Activated T-cell treated with anti-CD3 and anti-CD28 coated beads, Interleukin-2, amount 50 U/mL, for 72 hours (primary cell): Measurements from ENCODE around the gene CLECL1. TPM values are rescaled to one million over a fixed set of nuclear protein-coding genes. Genes with fewer than 3 reads are reported as not detected.
A peak's percentile ranks its signal among the peaks of the same experiment; 100 is the strongest.
"Not testable (repeated sequence)": the region's sequence is repeated elsewhere in the genome, so short reads cannot be mapped to it uniquely, and the experiment has no call there.

Source experiments
- ATAC-seq, 2 donors: fragments of 150-1000 bp; cut with Tn5 transposase; replicated peaks in 1 of 2; 2 replicates each; pipeline ENCODE4 v1.10.0; 2021; ENCODE audit warnings: moderate library complexity in 2 of 2, mild to moderate bottlenecking in 1 of 2
- DNase-seq, 2 donors: peaks; one replicate each; pipeline ENCODE4 v3.0.0; 2021 to 2022; ENCODE audit warnings: mixed read lengths in 1 of 2
- H3K27ac Mint-ChIP-seq: one replicate; pipeline ENCODE4 v1.8.0; 2022; ENCODE audit warnings: mild to moderate bottlenecking, moderate library complexity, mixed read lengths
- H3K27me3 Mint-ChIP-seq: one replicate; pipeline ENCODE4 v1.8.0; 2022; ENCODE audit warnings: low read depth, mixed read lengths
- H3K36me3 Mint-ChIP-seq, 2 donors: one replicate each; pipeline ENCODE4 v1.8.0; 2022; ENCODE audit warnings: mixed read lengths in 2 of 2, mild to moderate bottlenecking in 1 of 2; ENCODE audit not compliant: insufficient read depth in 2 of 2
- H3K4me1 Mint-ChIP-seq: one replicate; pipeline ENCODE4 v1.8.0; 2022; ENCODE audit warnings: low read depth, mixed read lengths
- H3K4me3 Mint-ChIP-seq, 2 donors: one replicate each; pipeline ENCODE4 v1.8.0; 2022; ENCODE audit warnings: mild to moderate bottlenecking in 2 of 2, mixed read lengths in 2 of 2, moderate library complexity in 2 of 2
- H3K9me3 Mint-ChIP-seq, 2 donors: one replicate each; pipeline ENCODE4 v1.8.0; 2022; ENCODE audit warnings: mixed read lengths in 2 of 2
- total RNA-seq, 2 donors: library from RNA; stranded (reverse); gene quantifications; one replicate each; pipeline ENCODE4 v1.2.3, GENCODE V29; 2022

CLECL1 gene
- total RNA-seq, 2 donors from 2014 or later = 11.5 to 13.8 TPM

DNA sequence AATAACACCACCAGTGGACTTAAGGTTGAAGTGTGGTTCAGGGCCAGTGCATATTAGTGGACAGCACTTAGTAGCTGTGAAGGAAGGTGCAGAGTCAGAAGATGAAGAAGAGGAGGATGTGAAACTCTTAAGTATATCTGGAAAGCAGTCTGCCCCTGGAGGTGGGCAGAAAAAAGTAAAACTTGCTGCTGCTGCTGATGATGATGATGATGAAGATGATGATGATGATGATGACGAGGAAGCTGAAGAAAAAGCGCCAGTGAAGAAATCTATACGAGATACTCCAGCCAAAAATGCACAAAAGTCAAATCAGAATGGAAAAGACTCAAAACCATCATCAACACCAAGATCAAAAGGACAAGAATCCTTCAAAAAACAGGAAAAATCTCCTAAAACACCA, 37.2 kb downstream of the CLECL1 start:
- DNase-seq, H3K27me3 Mint-ChIP-seq, ATAC-seq, H3K4me3 Mint-ChIP-seq: not testable (repeated sequence)
- Mint-ChIP-seq H3K9me3 (peaks cover 6 to 13% of the 10 kb centered on the region in 2 donors), H3K4me1 (peaks cover 66% of the 10 kb centered on the region), H3K27ac (peak overlapping the region; percentile 74), H3K36me3 (peaks cover 39 to 64% of the 10 kb centered on the region in 2 donors)

DNA sequence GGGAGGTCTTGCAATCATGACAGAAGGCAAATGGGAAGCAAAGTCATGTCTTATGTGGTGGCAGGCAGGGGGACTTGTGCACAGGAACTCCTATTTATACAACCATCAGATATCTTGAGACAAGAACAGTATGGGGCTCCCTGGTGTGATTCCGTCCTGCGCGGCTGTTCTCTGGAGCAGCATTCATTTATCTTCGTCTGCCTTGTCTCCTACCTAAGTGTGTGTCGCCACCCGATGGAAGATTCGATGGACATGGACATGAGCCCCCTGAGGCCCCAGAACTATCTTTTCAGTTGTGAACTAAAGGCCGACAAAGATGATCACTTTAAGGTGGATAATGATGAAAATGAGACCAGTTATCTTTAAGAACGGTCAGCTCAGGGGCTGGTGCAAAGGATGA, 37.7 kb downstream of the CLECL1 start:
- DNase-seq, H3K27me3 Mint-ChIP-seq, ATAC-seq, H3K4me3 Mint-ChIP-seq: not testable (repeated sequence)
- Mint-ChIP-seq H3K4me1 (peaks cover 61% of the 10 kb centered on the region), H3K9me3 (peaks cover 6 to 13% of the 10 kb centered on the region in 2 donors), H3K27ac (peak overlapping the region; percentile 74), H3K36me3 (peaks cover 39 to 68% of the 10 kb centered on the region in 2 donors)

DNA sequence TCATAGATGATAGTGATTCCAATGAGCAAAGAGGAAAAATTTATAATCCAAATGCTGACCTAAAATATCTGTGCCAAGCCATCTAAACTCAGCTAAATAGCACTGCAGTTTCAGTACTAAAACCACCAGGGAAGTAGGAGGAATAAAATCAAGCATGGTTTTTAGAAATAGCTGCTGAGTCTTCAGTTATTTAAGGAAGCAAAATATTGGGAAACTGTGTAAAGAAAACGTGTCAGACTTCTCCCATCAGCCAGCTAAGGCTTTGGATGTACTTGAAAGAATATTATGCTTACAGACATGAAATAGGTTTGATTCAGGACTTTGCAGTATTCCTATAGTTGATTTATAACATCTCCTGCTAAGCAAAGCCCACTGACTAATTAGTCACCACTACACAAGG, 38.7 kb downstream of the CLECL1 start:
- peaks cover 46 to 77% of the 10 kb centered on the region in 2 donors for H3K36me3 Mint-ChIP-seq
- DNase-seq (no peak), ATAC-seq (no peak)
- H3K27ac Mint-ChIP-seq = peak overlapping the region; percentile 74
- H3K27me3 Mint-ChIP-seq = no peaks in the 10 kb centered on the region
- H3K4me1 Mint-ChIP-seq = peaks cover 55% of the 10 kb centered on the region
- peaks cover 6 to 14% of the 10 kb centered on the region in 2 donors for H3K9me3 Mint-ChIP-seq
- no peak overlapping the region for H3K4me3 Mint-ChIP-seq

DNA sequence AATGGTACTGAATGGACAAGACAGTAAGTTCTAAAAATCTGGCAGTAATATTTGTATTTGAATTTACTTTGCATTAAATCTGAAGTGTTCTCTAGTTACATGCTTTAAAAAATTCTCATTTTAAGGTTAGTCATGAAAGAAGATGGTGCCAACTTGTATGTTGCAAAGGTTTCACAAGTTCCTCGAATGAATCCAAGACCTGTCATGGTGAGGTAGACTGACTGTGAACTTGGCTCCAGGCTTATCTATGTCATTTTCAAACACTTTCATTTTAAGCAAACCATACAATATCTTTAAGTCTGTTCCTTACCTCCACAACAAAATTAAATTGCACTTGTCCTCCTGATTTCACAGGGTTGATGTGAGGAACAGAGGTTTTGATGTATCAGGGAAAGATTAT, 40.0 kb downstream of the CLECL1 start:
- no peak for ATAC-seq
- peaks cover 50% of the 10 kb centered on the region for H3K4me1 Mint-ChIP-seq
- peak overlapping the region; percentile 66 for H3K27ac Mint-ChIP-seq

DNA sequence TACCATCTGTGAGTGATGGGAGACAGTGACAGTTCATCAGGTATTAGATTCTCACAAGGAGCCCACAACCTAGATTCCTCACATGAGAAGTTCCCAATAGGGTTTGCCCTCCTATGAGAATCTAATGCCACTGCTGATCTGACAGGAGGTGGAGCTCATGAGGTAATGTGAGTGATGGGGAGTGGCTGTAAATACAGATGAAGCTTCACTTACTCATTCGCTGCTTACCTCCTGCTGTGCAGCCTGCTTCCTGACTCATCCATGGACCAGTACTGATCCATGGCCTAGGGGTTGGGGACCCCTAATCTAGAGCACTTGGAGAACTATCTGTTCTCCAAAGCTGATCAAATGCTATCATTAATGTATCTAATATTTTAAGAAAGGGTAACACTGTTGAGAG, 45.7 kb downstream of the CLECL1 start:
- Mint-ChIP-seq H3K4me3 (no peak overlapping the region), H3K4me1 (peaks cover 65% of the 10 kb centered on the region), H3K36me3 (peaks cover 56 to 85% of the 10 kb centered on the region in 2 donors), H3K27me3 (no peaks in the 10 kb centered on the region), H3K9me3 (peaks cover 17 to 21% of the 10 kb centered on the region in 2 donors), H3K27ac (peak overlapping the region; percentile 81)
- DNase-seq (no peak), ATAC-seq (peak in 1 of 2 donors; percentile 63)

More for the DNA sequence above, 40.0 kb downstream of the CLECL1 start:
- DNase-seq = no peak
- Mint-ChIP-seq H3K27me3 (no peaks in the 10 kb centered on the region), H3K4me3 (no peak overlapping the region), H3K9me3 (peaks cover 8 to 16% of the 10 kb centered on the region in 2 donors), H3K36me3 (peaks cover 50 to 91% of the 10 kb centered on the region in 2 donors)

DNA sequence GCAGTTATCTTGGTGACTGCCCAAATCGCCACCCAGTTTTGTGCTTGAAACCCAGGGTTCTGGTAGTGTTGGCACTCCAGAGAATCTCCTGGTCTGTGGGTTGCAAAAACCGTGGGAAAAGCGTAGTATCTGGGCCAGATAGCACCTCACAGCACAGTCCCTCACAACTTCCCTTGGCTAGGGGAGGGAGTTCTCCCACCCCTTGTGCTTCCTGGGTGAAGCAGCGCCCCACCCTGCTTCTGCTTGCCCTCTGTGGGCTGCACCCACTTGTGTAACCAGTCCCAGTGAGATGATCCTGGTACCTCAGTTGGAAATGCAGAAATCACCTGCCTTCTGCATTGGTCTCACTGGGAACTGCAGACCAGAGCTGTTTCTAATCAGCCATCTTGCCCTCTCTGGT, 47.0 kb downstream of the CLECL1 start:
- H3K27ac Mint-ChIP-seq = peak overlapping the region; percentile 73
- H3K4me3 Mint-ChIP-seq = peak overlapping the region; percentile 45 to 47
- peaks cover 63% of the 10 kb centered on the region for H3K4me1 Mint-ChIP-seq
- H3K36me3 Mint-ChIP-seq = peaks cover 54 to 85% of the 10 kb centered on the region in 2 donors
- DNase-seq = no peak
- peaks cover 17 to 22% of the 10 kb centered on the region in 2 donors for H3K9me3 Mint-ChIP-seq
- H3K27me3 Mint-ChIP-seq = no peaks in the 10 kb centered on the region
- peak in 1 of 2 donors; percentile 9 for ATAC-seq

DNA sequence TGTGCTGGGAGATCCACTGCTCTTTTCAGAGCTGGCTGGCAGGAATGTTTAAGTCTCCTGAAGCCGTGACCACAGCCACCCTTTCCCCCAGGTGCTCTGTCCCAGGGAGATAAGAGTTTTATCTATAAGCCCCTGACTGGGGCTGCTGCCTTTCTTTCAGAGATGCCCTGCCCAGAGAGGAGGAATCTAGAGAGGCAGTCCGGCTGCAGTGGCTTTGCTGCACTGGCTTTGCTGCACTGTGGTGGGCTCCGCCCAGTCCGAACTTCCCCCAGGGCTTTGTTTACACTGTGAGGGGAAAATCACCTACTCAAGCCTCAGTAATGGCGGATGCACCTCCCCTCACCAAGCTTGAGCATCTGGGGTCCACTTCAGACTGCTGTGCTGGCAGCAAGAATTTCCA, 47.5 kb downstream of the CLECL1 start:
- H3K4me3 Mint-ChIP-seq = peak overlapping the region; percentile 69 to 87
- peak overlapping the region; percentile 98 for H3K27ac Mint-ChIP-seq
- peaks cover 55 to 85% of the 10 kb centered on the region in 2 donors for H3K36me3 Mint-ChIP-seq
- peak in 1 of 2 donors; percentile 53 for ATAC-seq
- H3K4me1 Mint-ChIP-seq = peaks cover 65% of the 10 kb centered on the region
- peaks cover 17 to 21% of the 10 kb centered on the region in 2 donors for H3K9me3 Mint-ChIP-seq
- DNase-seq, H3K27me3 Mint-ChIP-seq: not testable (repeated sequence)

DNA sequence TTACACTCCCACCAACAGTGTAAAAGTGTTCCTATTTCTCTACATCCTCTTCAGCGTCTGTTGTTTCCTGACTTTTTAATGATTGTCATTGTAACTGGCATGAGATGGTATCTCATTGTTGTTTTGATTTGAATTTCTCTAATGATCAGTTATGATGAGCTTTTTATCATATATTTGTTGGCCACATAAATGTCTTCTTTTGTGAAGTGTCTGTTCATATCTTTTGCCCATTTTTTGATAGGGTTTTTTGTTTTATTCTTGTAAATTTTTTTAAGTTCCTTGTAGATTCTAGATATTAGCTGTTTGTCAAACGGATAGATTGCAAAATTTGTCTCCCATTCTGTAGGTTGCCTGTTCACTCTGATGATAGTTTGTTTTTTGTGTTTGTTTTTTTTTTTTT, 49.9 kb downstream of the CLECL1 start:
- ATAC-seq, H3K27me3 Mint-ChIP-seq, DNase-seq: not testable (repeated sequence)
- Mint-ChIP-seq H3K9me3 (peaks cover 20 to 23% of the 10 kb centered on the region in 2 donors), H3K27ac (peak overlapping the region; percentile 98), H3K4me1 (peaks cover 73% of the 10 kb centered on the region), H3K4me3 (peak overlapping the region; percentile 70 to 87), H3K36me3 (peaks cover 56 to 81% of the 10 kb centered on the region in 2 donors)

DNA sequence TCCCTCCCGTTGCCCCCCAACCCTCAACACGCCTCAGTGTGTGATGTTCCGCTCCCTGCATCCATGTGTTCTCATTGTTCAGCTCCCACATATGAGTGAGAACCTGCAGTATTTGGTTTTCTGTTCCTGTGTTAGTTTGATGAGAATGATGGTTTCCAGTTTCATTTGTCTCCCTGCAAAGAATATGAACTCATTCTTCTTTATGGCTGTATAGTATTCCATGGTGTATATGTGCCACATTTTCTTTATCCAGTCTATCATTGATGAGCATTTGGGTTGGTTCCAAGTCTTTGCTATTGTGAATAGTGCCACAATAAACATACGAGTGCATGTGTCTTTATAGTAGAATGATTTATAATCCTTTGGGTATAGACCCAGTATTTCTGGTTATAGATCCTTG, 50.4 kb downstream of the CLECL1 start:
- peaks cover 60 to 83% of the 10 kb centered on the region in 2 donors for H3K36me3 Mint-ChIP-seq
- H3K27ac Mint-ChIP-seq = peak overlapping the region; percentile 98
- H3K27me3 Mint-ChIP-seq, DNase-seq, ATAC-seq: not testable (repeated sequence)
- peaks cover 20 to 23% of the 10 kb centered on the region in 2 donors for H3K9me3 Mint-ChIP-seq
- peaks cover 77% of the 10 kb centered on the region for H3K4me1 Mint-ChIP-seq
- H3K4me3 Mint-ChIP-seq = peak overlapping the region; percentile 70 to 87

DNA sequence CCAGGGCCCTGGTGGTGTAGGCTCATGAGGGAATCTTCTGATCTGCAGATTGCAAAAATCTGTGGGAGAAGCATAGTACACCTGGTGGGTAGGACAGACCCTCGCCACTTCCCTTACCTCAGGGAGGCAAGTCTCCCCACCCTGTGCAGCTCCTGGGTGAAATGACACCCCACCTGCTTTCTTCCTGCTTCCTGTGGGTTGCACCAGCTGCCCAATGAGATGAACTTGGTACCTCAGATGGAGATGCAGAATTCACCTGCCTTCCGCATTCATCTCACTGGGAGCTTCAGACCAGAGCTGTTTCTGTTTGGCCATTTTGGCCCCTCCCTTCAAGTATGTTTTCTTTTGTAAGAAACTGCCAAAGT, 58.7 kb downstream of the CLECL1 start:
- Mint-ChIP-seq H3K27me3 (no peaks in the 10 kb centered on the region), H3K4me1 (peaks cover 64% of the 10 kb centered on the region), H3K4me3 (peak overlapping the region; percentile 88), H3K27ac (peak overlapping the region; percentile 96), H3K9me3 (no peaks in the 10 kb centered on the region), H3K36me3 (peaks cover 37 to 81% of the 10 kb centered on the region in 2 donors)
- DNase-seq (peak; percentile 52 to 53), ATAC-seq (peak; percentile 20 to 25)

DNA sequence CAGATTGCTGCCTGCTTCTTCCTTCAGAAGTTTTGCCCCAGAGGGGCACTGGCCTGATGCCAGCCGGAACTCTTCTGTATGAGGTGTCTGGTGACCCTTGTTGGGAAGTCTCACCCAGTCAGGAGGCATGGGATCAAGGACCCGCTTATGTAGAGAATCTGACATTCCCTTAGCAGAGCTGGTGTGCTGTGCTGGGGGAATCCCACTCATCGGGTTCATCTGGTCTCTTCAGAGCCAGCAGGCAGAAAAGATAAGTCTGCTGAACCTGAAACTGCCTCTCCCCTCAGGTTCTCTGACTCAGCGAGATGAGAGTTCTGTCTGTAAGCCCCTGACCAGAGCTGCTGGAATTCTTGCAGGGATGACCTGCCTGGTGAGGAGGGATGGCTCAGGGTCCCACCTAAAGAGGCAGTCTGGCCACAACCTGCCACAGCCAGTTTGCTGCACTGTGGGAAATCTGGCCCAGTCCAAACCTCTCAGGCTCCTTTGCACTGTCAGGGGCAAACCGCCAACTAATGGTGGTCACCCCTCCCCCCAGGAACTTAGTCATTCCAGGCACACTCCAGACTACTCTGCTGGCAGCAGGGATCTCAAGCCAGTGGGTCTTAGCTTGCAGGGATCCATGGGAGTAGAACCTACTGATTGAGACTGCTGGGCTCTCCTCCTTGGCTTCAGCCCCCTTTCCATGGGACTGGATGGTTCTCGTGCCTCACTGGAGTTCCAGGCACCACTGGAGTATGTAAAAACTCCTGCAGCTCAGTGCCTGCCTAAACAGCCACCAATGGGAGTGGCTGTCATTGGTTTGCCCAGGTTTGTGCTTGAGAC, 59.3 kb downstream of the CLECL1 start:
- no peaks in the 10 kb centered on the region for H3K9me3 Mint-ChIP-seq
- H3K36me3 Mint-ChIP-seq = peaks cover 36 to 78% of the 10 kb centered on the region in 2 donors
- ATAC-seq (peak; percentile 48 to 54), DNase-seq (peak; percentile 79)
- H3K4me3 Mint-ChIP-seq = peak overlapping the region; percentile 88
- peak overlapping the region; percentile 97 for H3K27ac Mint-ChIP-seq
- H3K4me1 Mint-ChIP-seq = peaks cover 63% of the 10 kb centered on the region
- no peaks in the 10 kb centered on the region for H3K27me3 Mint-ChIP-seq
